Stimulated activated CD8-positive, alpha-beta memory T cell treated with anti-CD3 and anti-CD28 coated beads, Interleukin-7, amount 100 ng/mL, for 24 hours (primary cell): ENCODE data around the gene KRTAP17-1.
"Not testable (repeated sequence)": the region's sequence is repeated elsewhere in the genome, so short reads cannot be mapped to it uniquely, and the experiment has no call there.

Experiments
- DNase-seq: peaks from one replicate; pipeline ENCODE4 v3.0.0-alpha.2; 2020; ENCODE audit warnings: low read depth

Gene KRTAP17-1

GRCh38 chr17:41315204-41315794 is at the start of gene KRTAP17-1:
Gene KRTAP17-1, minus strand, starts transcription at chr17:41315710. Its CDS starts 60 bp downstream, at chr17:41315650.
- DNase-seq, result no peak

- DNase-seq, result no peak
Measured at GRCh38 chr17:41363881-41364280, 48.4 kb upstream of the KRTAP17-1 start.

- no peak for DNase-seq
Measured at GRCh38 chr17:41360296-41360995, 44.9 kb upstream of the KRTAP17-1 start.

- DNase-seq, result no peak
Measured at GRCh38 chr17:41354536-41354935, 39.0 kb upstream of the KRTAP17-1 start.

- DNase-seq, result no peak
Measured at GRCh38 chr17:41352597-41353366, 37.3 kb upstream of the KRTAP17-1 start.

- DNase-seq, result no peak
Measured at GRCh38 chr17:41351177-41351576, 35.7 kb upstream of the KRTAP17-1 start.

GRCh38 chr17:41350381-41350878 is 34.9 kb upstream of the KRTAP17-1 start, which contains the start of gene KRT33A:
Gene KRT33A, minus strand, starts transcription at chr17:41350828. Its CDS starts 61 bp downstream, at chr17:41350767.
- DNase-seq, result not testable (repeated sequence)

GRCh38 chr17:41347869-41348760 is 32.6 kb upstream of the KRTAP17-1 start:
- no peak for DNase-seq

GRCh38 chr17:41346421-41346820 is 30.9 kb upstream of the KRTAP17-1 start:
- not testable (repeated sequence) for DNase-seq

GRCh38 chr17:41345992-41346391 is 30.5 kb upstream of the KRTAP17-1 start:
- no peak for DNase-seq

- DNase-seq, result no peak
Measured at GRCh38 chr17:41343029-41343428, 27.5 kb upstream of the KRTAP17-1 start.

GRCh38 chr17:41340934-41341861 is 25.7 kb upstream of the KRTAP17-1 start:
- no peak for DNase-seq

- DNase-seq, result no peak
Measured at GRCh38 chr17:41340494-41340893, 25.0 kb upstream of the KRTAP17-1 start.

- DNase-seq, result no peak
Measured at GRCh38 chr17:41339571-41340172, 24.2 kb upstream of the KRTAP17-1 start.

- DNase-seq, result no peak
Measured at GRCh38 chr17:41338961-41339485, 23.5 kb upstream of the KRTAP17-1 start.

- no peak for DNase-seq
Measured at GRCh38 chr17:41335747-41336146, 20.2 kb upstream of the KRTAP17-1 start.

- DNase-seq, result no peak
Measured at GRCh38 chr17:41334385-41335305, 19.1 kb upstream of the KRTAP17-1 start.

GRCh38 chr17:41333836-41334235 is 18.3 kb upstream of the KRTAP17-1 start:
- DNase-seq, result no peak

- no peak for DNase-seq
Measured at GRCh38 chr17:41333098-41333497, 17.6 kb upstream of the KRTAP17-1 start.
